Measurements from ENCODE around the gene SP9. TPM values are rescaled to one million over a fixed set of nuclear protein-coding genes. Genes with fewer than 3 reads are reported as not detected.

SP9 gene
- total RNA-seq, 1 experiment from 2014 or later, result not detected

DNA sequence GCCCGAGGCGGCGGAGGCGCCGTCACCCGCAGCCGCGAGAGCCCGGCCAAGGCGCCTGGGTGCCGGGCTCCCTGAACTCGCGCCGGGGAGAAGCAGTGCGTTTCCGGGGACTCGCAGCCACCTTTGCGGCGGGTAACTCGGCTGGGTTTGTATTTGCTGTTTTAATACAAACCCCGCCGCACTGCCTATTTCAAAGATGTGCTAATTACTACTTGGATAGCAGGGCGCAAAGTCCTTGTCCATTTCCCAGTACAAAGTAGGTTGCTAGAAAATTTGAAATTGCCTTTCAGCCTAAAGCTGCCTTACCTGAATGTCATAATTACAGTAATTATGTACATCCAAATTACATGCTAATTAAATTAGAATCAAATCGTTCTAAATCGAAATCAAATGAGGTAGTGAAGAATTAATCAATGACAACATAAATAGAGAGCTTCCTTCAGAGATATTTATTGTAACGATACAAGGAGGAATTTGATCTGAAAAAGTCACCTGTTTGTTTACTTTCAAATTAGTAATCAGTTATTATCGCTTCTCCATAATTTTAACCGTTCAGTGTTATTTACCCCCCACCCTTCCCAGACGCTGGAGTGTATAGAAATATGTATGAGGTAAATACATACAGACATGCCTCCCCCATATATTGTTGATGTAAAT lies 8.1 kb downstream of the SP9 start:
- Histone ChIP-seq H3K18ac (ENCODE audit: insufficient read length, low read depth, low read length) (no peak overlapping the region), H2AK5ac (ENCODE audit: insufficient read length, low read length) (no peak overlapping the region), H3K4me2 (ENCODE audit: insufficient read depth, insufficient read length, low read length) (peak overlapping the region; percentile 79), H3K23ac (ENCODE audit: insufficient read length, low read depth, low read length) (no peak overlapping the region), H4K91ac (ENCODE audit: insufficient read length, low read depth, low read length) (no peak overlapping the region), H3K27ac (ENCODE audit: insufficient read length, low read depth, low read length) (no peak overlapping the region), H3K9me3 (ENCODE audit: control insufficient read depth, low read depth, low read length) (no peaks in the 10 kb centered on the region), H4K8ac (replicated peaks; ENCODE audit: insufficient read length, low read depth, low read length) (no peak overlapping the region), H2BK20ac (ENCODE audit: low read depth, low read length, poor library complexity, severe bottlenecking) (no peak overlapping the region), H4K20me1 (ENCODE audit: control insufficient read depth, insufficient read depth, insufficient read length) (no peaks in the 10 kb centered on the region), H3K56ac (ENCODE audit: insufficient read length, low read depth, low read length) (no peak overlapping the region), H3K79me2 (ENCODE audit: insufficient read depth, low read length) (no peaks in the 10 kb centered on the region), H3K14ac (ENCODE audit: insufficient read depth, low read length) (no peak overlapping the region), H2AFZ (ENCODE audit: low read length) (no peak overlapping the region), H3K23me2 (ENCODE audit: insufficient read length, low read depth, low read length, poor library complexity, severe bottlenecking) (peaks cover 31% of the 10 kb centered on the region), H3K79me1 (ENCODE audit: insufficient read depth, low read depth, low read length, poor library complexity, severe bottlenecking) (no peaks in the 10 kb centered on the region), H3K4me1 (ENCODE audit: insufficient read depth, low read length) (0 out of 2 replicates have a peak, but pooled peaks cover 4% of the 10 kb centered on the region), H2BK5ac (ENCODE audit: insufficient read length, low read length) (no peak overlapping the region), H2BK12ac (ENCODE audit: insufficient read length, low read depth, low read length) (no peak overlapping the region), H3K9ac (ENCODE audit: extremely low read depth, insufficient read length, low read length) (no peak overlapping the region), H3T11ph (ENCODE audit: low read length) (no peak overlapping the region), H2BK120ac (ENCODE audit: low read depth, low read length, poor library complexity, severe bottlenecking) (no peak overlapping the region), H2BK15ac (ENCODE audit: low read depth, low read length) (no peak overlapping the region), H3K4ac (ENCODE audit: low read depth, low read length) (no peak overlapping the region), H4K5ac (ENCODE audit: insufficient read length, low read depth, low read length) (no peak overlapping the region), H3K27me3 (ENCODE audit: insufficient read depth, low read length) (peaks cover 53% of the 10 kb centered on the region)
- H3K27ac Mint-ChIP-seq, result no peak overlapping the region
- no peak for DNase-seq
- TF ChIP-seq, protein P1, sequence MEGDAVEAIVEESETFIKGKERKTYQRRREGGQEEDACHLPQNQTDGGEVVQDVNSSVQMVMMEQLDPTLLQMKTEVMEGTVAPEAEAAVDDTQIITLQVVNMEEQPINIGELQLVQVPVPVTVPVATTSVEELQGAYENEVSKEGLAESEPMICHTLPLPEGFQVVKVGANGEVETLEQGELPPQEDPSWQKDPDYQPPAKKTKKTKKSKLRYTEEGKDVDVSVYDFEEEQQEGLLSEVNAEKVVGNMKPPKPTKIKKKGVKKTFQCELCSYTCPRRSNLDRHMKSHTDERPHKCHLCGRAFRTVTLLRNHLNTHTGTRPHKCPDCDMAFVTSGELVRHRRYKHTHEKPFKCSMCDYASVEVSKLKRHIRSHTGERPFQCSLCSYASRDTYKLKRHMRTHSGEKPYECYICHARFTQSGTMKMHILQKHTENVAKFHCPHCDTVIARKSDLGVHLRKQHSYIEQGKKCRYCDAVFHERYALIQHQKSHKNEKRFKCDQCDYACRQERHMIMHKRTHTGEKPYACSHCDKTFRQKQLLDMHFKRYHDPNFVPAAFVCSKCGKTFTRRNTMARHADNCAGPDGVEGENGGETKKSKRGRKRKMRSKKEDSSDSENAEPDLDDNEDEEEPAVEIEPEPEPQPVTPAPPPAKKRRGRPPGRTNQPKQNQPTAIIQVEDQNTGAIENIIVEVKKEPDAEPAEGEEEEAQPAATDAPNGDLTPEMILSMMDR (conservative IDR thresholded peaks at IDR 0.05), result no peak
- H3K4me1 Mint-ChIP-seq, result peaks cover 51 to 57% of the 10 kb centered on the region in 2 experiments
- H3K36me3 Mint-ChIP-seq (ENCODE audit: insufficient read depth in 1 of 3, low read depth in 3 of 3), result peaks cover 0 to 5% (median 4%) of the 10 kb centered on the region in 3 experiments; a peak in 2 of 7 replicates
- H3K9me3 Mint-ChIP-seq, result peaks cover 0 to 4% of the 10 kb centered on the region in 2 experiments; a peak in 1 of 5 replicates
- peak overlapping the region; percentile 50 to 81 for H3K4me3 Mint-ChIP-seq
- H3K27me3 Mint-ChIP-seq (ENCODE audit: low read depth), result peaks cover 81% of the 10 kb centered on the region
- no CpG with 5 or more reads among the region's 29 CpGs for WGBS (ENCODE audit: extremely low coverage, insufficient read length, low lambda C conversion rate)
